Stimulated activated CD4-positive, alpha-beta T cell treated with anti-CD3 and anti-CD28 coated beads, Interleukin-1b, Interleukin-23, amount 100 ng/mL, for 24 hours (primary cell): ENCODE measurements around the gene STIM2.
"Not testable (repeated sequence)": the region's sequence is repeated elsewhere in the genome, so short reads cannot be mapped to it uniquely, and the experiment has no call there.

Source experiments
- DNase-seq, 4 experiments: peaks; one replicate each; pipeline ENCODE4 v3.0.0-alpha.2; 2020; ENCODE audit warnings: low read depth in 4 of 4, low spot score in 1 of 4

Gene STIM2

GRCh38 chr4:27022963-27023362 is 162.3 kb downstream of the STIM2 start:
- no peak for DNase-seq

- no peak for DNase-seq
Measured at GRCh38 chr4:27023366-27023765, 162.7 kb downstream of the STIM2 start.

- DNase-seq, result no peak
Measured at GRCh38 chr4:27024805-27025204, 164.2 kb downstream of the STIM2 start.

GRCh38 chr4:27027428-27027827 is 166.8 kb downstream of the STIM2 start:
- no peak for DNase-seq

- DNase-seq, result not testable (repeated sequence)
Measured at GRCh38 chr4:27035127-27035526, 174.5 kb downstream of the STIM2 start.

GRCh38 chr4:27040356-27040755 is 179.7 kb downstream of the STIM2 start:
- DNase-seq, result no peak

- DNase-seq, result no peak
Measured at GRCh38 chr4:27042411-27042810, 181.8 kb downstream of the STIM2 start.

GRCh38 chr4:27043200-27043599 is 182.6 kb downstream of the STIM2 start:
- no peak for DNase-seq

- DNase-seq, result no peak
Measured at GRCh38 chr4:27046851-27047250, 186.2 kb downstream of the STIM2 start.

GRCh38 chr4:27048429-27049238 is 188.0 kb downstream of the STIM2 start:
- no peak for DNase-seq

GRCh38 chr4:27049239-27049829 is 188.7 kb downstream of the STIM2 start:
- DNase-seq, result no peak

GRCh38 chr4:27050731-27051130 is 190.1 kb downstream of the STIM2 start:
- no peak for DNase-seq

GRCh38 chr4:27055221-27055760 is 194.7 kb downstream of the STIM2 start:
- DNase-seq, result no peak

- DNase-seq, result no peak
Measured at GRCh38 chr4:27056281-27056680, 195.6 kb downstream of the STIM2 start.

GRCh38 chr4:27057053-27057452 is 196.4 kb downstream of the STIM2 start:
- no peak for DNase-seq

GRCh38 chr4:27057662-27058061 is 197.0 kb downstream of the STIM2 start:
- DNase-seq, result no peak

GRCh38 chr4:27058819-27059406 is 198.3 kb downstream of the STIM2 start:
- no peak for DNase-seq

- no peak for DNase-seq
Measured at GRCh38 chr4:27059446-27059845, 198.8 kb downstream of the STIM2 start.

GRCh38 chr4:27062256-27062655 is 201.6 kb downstream of the STIM2 start:
- no peak for DNase-seq

GRCh38 chr4:27066591-27066990 is 205.9 kb downstream of the STIM2 start:
- DNase-seq, result no peak

GRCh38 chr4:27068151-27068867 is 207.7 kb downstream of the STIM2 start:
- DNase-seq, result no peak
